Neural crest cell (in vitro differentiated cells): ENCODE results near the gene C12orf56. TPM values are rescaled to one million over a fixed set of nuclear protein-coding genes. Genes with fewer than 3 reads are reported as not detected.
"Not testable (repeated sequence)": the region's sequence is repeated elsewhere in the genome, so short reads cannot be mapped to it uniquely, and the experiment has no call there.

Experiments used
- DNase-seq: peaks from one replicate; pipeline ENCODE4 v3.0.0; 2021; ENCODE audit warnings: low read depth, mixed read lengths, low spot score
- H3K27ac Mint-ChIP-seq: one replicate; pipeline ENCODE4 v1.8.0; 2021; ENCODE audit warnings: mild to moderate bottlenecking, mixed read lengths; ENCODE audit not compliant: unreplicated experiment
- H3K27me3 Mint-ChIP-seq: 2 replicates; pipeline ENCODE4 v1.8.0; 2021; ENCODE audit warnings: low read depth, mild to moderate bottlenecking, mixed read lengths
- H3K36me3 Mint-ChIP-seq: 2 replicates; pipeline ENCODE4 v1.8.0; 2021; ENCODE audit warnings: low read depth, mild to moderate bottlenecking, mixed read lengths
- H3K4me1 Mint-ChIP-seq: 2 replicates; pipeline ENCODE4 v1.8.0; 2021; ENCODE audit warnings: mixed read lengths
- H3K4me3 Mint-ChIP-seq: one replicate; pipeline ENCODE4 v1.8.0; 2021; ENCODE audit warnings: mild to moderate bottlenecking, mixed read lengths
- H3K9me3 Mint-ChIP-seq: 2 replicates; pipeline ENCODE4 v1.8.0; 2021; ENCODE audit warnings: mixed read lengths
- CTCF ChIP-seq: fragments of 200-600 bp; sonication (generic); conservative IDR thresholded peaks from 2 replicates; pipeline ENCODE4 v1.5.0; 2021; ENCODE audit warnings: antibody characterized with exemption, mild to moderate bottlenecking
- total RNA-seq: library from RNA; stranded (reverse); gene quantifications from 2 replicates; pipeline ENCODE4 v1.2.1, GENCODE V29; 2021

The C12orf56 gene
- total RNA-seq, 1 donor from 2014 or later = 0.51 TPM

GRCh38 chr12:64296301-64296700 lies 94.3 kb downstream of the C12orf56 start:
- Mint-ChIP-seq H3K27ac (no peak overlapping the region), H3K4me3 (no peak overlapping the region), H3K36me3 (peaks cover 4% of the 10 kb centered on the region), H3K27me3 (no peaks in the 10 kb centered on the region), H3K4me1 (peaks cover 7% of the 10 kb centered on the region), H3K9me3 (peaks cover 2% of the 10 kb centered on the region)
- no peak for DNase-seq
- TF ChIP-seq CTCF = no peak

- Mint-ChIP-seq H3K4me3 (no peak overlapping the region), H3K9me3 (no peaks in the 10 kb centered on the region), H3K36me3 (peaks cover 4% of the 10 kb centered on the region), H3K27ac (no peak overlapping the region), H3K27me3 (no peaks in the 10 kb centered on the region), H3K4me1 (peaks cover 7% of the 10 kb centered on the region)
- no peak for DNase-seq
- no peak for TF ChIP-seq CTCF
Measured at GRCh38 chr12:64293654-64294364, 96.7 kb downstream of the C12orf56 start.

GRCh38 chr12:64293174-64293573 lies 97.4 kb downstream of the C12orf56 start:
- peak overlapping the region; percentile 50 for H3K27ac Mint-ChIP-seq
- not testable (repeated sequence) for DNase-seq, H3K9me3 Mint-ChIP-seq, H3K27me3 Mint-ChIP-seq, H3K36me3 Mint-ChIP-seq, H3K4me1 Mint-ChIP-seq
- H3K4me3 Mint-ChIP-seq = peak overlapping the region; percentile 27

GRCh38 chr12:64286521-64286920 lies 104.0 kb downstream of the C12orf56 start:
- H3K27me3 Mint-ChIP-seq = no peaks in the 10 kb centered on the region
- no peak overlapping the region for H3K27ac Mint-ChIP-seq

GRCh38 chr12:64284256-64284655 lies 106.3 kb downstream of the C12orf56 start:
- H3K4me1 Mint-ChIP-seq = no peaks in the 10 kb centered on the region
- TF ChIP-seq CTCF = no peak
- no peaks in the 10 kb centered on the region for H3K27me3 Mint-ChIP-seq
- H3K9me3 Mint-ChIP-seq = no peaks in the 10 kb centered on the region
- H3K36me3 Mint-ChIP-seq = peaks cover 3% of the 10 kb centered on the region
- no peak overlapping the region for H3K4me3 Mint-ChIP-seq
- no peak for DNase-seq
- H3K27ac Mint-ChIP-seq = no peak overlapping the region

More at GRCh38 chr12:64286521-64286920, 104.0 kb downstream of the C12orf56 start:
- peaks cover 3% of the 10 kb centered on the region for H3K36me3 Mint-ChIP-seq
- H3K4me3 Mint-ChIP-seq = no peak overlapping the region
- TF ChIP-seq CTCF = no peak
- no peak for DNase-seq
- H3K9me3 Mint-ChIP-seq = no peaks in the 10 kb centered on the region
- H3K4me1 Mint-ChIP-seq = no peaks in the 10 kb centered on the region

GRCh38 chr12:64278421-64278820 lies 112.1 kb downstream of the C12orf56 start:
- H3K27ac Mint-ChIP-seq = no peak overlapping the region
- H3K9me3 Mint-ChIP-seq = no peaks in the 10 kb centered on the region
- H3K27me3 Mint-ChIP-seq = no peaks in the 10 kb centered on the region
- peaks cover 4% of the 10 kb centered on the region for H3K4me1 Mint-ChIP-seq
- no peak overlapping the region for H3K4me3 Mint-ChIP-seq
- DNase-seq = no peak
- no peak for TF ChIP-seq CTCF
- H3K36me3 Mint-ChIP-seq = no peaks in the 10 kb centered on the region
